ENCODE measurements around the gene ZMYM4.

DNA sequence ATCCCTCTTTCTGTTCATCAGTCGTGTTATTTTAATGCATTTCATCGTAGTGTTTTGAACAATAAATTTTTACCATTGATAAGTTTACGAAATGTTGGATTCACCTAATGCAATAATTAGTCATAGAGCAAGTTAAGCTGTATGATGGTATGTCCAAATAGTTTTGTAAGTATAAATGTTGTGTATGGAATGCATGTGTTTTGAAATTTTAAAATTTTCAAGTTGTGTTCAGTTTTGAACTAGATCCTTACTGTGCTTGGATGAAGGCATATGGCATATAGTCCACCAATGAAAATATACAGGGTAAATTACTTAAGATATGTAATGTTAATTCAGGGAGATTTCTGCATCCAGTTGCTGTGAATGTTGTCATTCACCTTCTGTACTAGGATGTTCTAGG, 2.3 kb downstream of the ZMYM4 start:
- TF ChIP-seq, protein P1, sequence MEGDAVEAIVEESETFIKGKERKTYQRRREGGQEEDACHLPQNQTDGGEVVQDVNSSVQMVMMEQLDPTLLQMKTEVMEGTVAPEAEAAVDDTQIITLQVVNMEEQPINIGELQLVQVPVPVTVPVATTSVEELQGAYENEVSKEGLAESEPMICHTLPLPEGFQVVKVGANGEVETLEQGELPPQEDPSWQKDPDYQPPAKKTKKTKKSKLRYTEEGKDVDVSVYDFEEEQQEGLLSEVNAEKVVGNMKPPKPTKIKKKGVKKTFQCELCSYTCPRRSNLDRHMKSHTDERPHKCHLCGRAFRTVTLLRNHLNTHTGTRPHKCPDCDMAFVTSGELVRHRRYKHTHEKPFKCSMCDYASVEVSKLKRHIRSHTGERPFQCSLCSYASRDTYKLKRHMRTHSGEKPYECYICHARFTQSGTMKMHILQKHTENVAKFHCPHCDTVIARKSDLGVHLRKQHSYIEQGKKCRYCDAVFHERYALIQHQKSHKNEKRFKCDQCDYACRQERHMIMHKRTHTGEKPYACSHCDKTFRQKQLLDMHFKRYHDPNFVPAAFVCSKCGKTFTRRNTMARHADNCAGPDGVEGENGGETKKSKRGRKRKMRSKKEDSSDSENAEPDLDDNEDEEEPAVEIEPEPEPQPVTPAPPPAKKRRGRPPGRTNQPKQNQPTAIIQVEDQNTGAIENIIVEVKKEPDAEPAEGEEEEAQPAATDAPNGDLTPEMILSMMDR (IDR thresholded peaks at IDR 0.05), result no peak
- TF ChIP-seq POLR2AphosphoS5 (IDR thresholded peaks at IDR 0.05), result no peak
- TF ChIP-seq EP300 (IDR thresholded peaks at IDR 0.05), result no peak
